CD4-positive, alpha-beta T cell treated with Interleukin-4 for 4 hours (primary cell): Measurements from ENCODE around the gene HIP1R.

Experiments used
- DNase-seq: peaks from one replicate; pipeline ENCODE4 v3.0.0-alpha.2; 2020

Gene HIP1R

GRCh38 chr12:122835750-122836026 lies 431 bp downstream of the HIP1R start:
- no peak for DNase-seq

- peak; percentile 37 for DNase-seq
Observed at GRCh38 chr12:122836027-122836921, 1.0 kb downstream of the HIP1R start.

- no peak for DNase-seq
Observed at GRCh38 chr12:122837306-122838265, 2.3 kb downstream of the HIP1R start.

- no peak for DNase-seq
Observed at GRCh38 chr12:122838841-122839240, 3.6 kb downstream of the HIP1R start.

- no peak for DNase-seq
Observed at GRCh38 chr12:122839907-122840554, 4.8 kb downstream of the HIP1R start.

GRCh38 chr12:122840580-122841513 lies 5.6 kb downstream of the HIP1R start:
- no peak for DNase-seq

GRCh38 chr12:122841544-122842321 lies 6.5 kb downstream of the HIP1R start:
- no peak for DNase-seq

GRCh38 chr12:122842505-122843405 lies 7.5 kb downstream of the HIP1R start:
- no peak for DNase-seq

GRCh38 chr12:122843455-122843854 lies 8.2 kb downstream of the HIP1R start:
- no peak for DNase-seq

- DNase-seq = no peak
Observed at GRCh38 chr12:122844366-122844971, 9.2 kb downstream of the HIP1R start.

- no peak for DNase-seq
Observed at GRCh38 chr12:122845041-122845864, 10.0 kb downstream of the HIP1R start.

GRCh38 chr12:122845865-122846621 lies 10.8 kb downstream of the HIP1R start:
- no peak for DNase-seq

GRCh38 chr12:122846622-122847515 lies 11.6 kb downstream of the HIP1R start:
- no peak for DNase-seq

GRCh38 chr12:122847516-122847836 lies 12.2 kb downstream of the HIP1R start:
- no peak for DNase-seq

- no peak for DNase-seq
Observed at GRCh38 chr12:122847921-122848421, 12.7 kb downstream of the HIP1R start.

GRCh38 chr12:122848471-122849351 lies 13.5 kb downstream of the HIP1R start:
- no peak for DNase-seq
